ENCODE data around the gene HDAC4.

GRCh38 chr2:239420082-239420481 lies 19.3 kb upstream of the HDAC4 start:
- TF ChIP-seq CTCF (IDR thresholded peaks at IDR 0.05; ENCODE audit: low read length) (no peak), EZH2phosphoT487 (IDR thresholded peaks at IDR 0.05; ENCODE audit: low read length) (no peak), EZH2 (optimal IDR thresholded peaks at IDR 0.05; ENCODE audit: low read depth, low read length) (no peak)
